Smooth muscle cell (in vitro differentiated cells): Measurements from ENCODE around the gene PERCC1. TPM values are rescaled to one million over a fixed set of nuclear protein-coding genes. Genes with fewer than 3 reads are reported as not detected.

ENCODE experiments used
- DNase-seq: peaks from one replicate; lab custom pipeline; 2025; ENCODE audit not compliant: unreplicated experiment; lab: John Stamatoyannopoulos, UW
- H2AFZ ChIP-seq: fragments of 200-600 bp; sonication (generic); 2 replicates; pipeline ENCODE4 v1.6.0; 2016; ENCODE audit warnings: antibody characterized with exemption, low read depth, mild to moderate bottlenecking
- H3F3A ChIP-seq: fragments of 200-600 bp; sonication (generic); 2 replicates; pipeline ENCODE4 v1.6.0; 2017; ENCODE audit warnings: antibody characterized with exemption, low read depth
- H3K27ac ChIP-seq: fragments of 200-600 bp; sonication (generic); 2 replicates; pipeline ENCODE4 v1.5.1; 2016; ENCODE audit warnings: low read depth, mild to moderate bottlenecking
- H3K27me3 ChIP-seq: fragments of 200-600 bp; sonication (generic); 2 replicates; pipeline ENCODE4 v1.6.1; 2016; ENCODE audit warnings: low read depth, mild to moderate bottlenecking
- H3K36me3 ChIP-seq: fragments of 200-600 bp; sonication (generic); 2 replicates; pipeline ENCODE4 v1.5.1; 2016; ENCODE audit warnings: low read depth
- H3K4me1 ChIP-seq: fragments of 200-600 bp; sonication (generic); 2 replicates; pipeline ENCODE4 v1.5.1; 2016; ENCODE audit warnings: low read depth
- H3K4me2 ChIP-seq: fragments of 200-600 bp; sonication (generic); 2 replicates; pipeline ENCODE4 v1.6.0; 2016; ENCODE audit warnings: mild to moderate bottlenecking
- H3K4me3 ChIP-seq: fragments of 200-600 bp; sonication (generic); 2 replicates; pipeline ENCODE4 v1.5.1; 2016; ENCODE audit warnings: mild to moderate bottlenecking
- H3K79me2 ChIP-seq: fragments of 200-600 bp; sonication (generic); 2 replicates; pipeline ENCODE4 v1.6.0; 2016; ENCODE audit warnings: low read depth, mild to moderate bottlenecking
- H3K9ac ChIP-seq: fragments of 200-600 bp; sonication (generic); 2 replicates; pipeline ENCODE4 v1.6.0; 2016; ENCODE audit warnings: low read depth
- H3K9me3 ChIP-seq: fragments of 200-600 bp; sonication (generic); replicated peaks from 2 replicates; pipeline ENCODE4 v1.5.1; 2016; ENCODE audit warnings: low read depth
- H4K20me1 ChIP-seq: fragments of 200-600 bp; sonication (generic); 2 replicates; pipeline ENCODE4 v1.6.0; 2016; ENCODE audit warnings: low read depth
- CTCF ChIP-seq: fragments of 200-600 bp; sonication (generic); IDR thresholded peaks from 2 replicates; pipeline ENCODE4 v1.5.1; 2017; ENCODE audit warnings: borderline replicate concordance, mild to moderate bottlenecking, antibody characterized with exemption; ENCODE audit not compliant: insufficient read depth, poor library complexity, severe bottlenecking
- WGBS: methylation state at CpG from one replicate; pipeline ENCODE4 v1.1.7; 2016; ENCODE audit warnings: low lambda C conversion rate; 5-methylcytosine and 5-hydroxymethylcytosine counted together
- polyA plus RNA-seq: library from polyadenylated mRNA; unstranded; fragments of >200 nt; fragmentation: Nextera tagmentation; extraction: Ambion mirVana; gene quantifications from 2 replicates; pipeline ENCODE4 v1.2.1, GENCODE V29; 2016
- total RNA-seq: library from RNA; depleted of rRNA; stranded (reverse); fragments of >200 nt; gene quantifications from 2 replicates; pipeline ENCODE4 v1.2.3, GENCODE V29; 2014

PERCC1 gene
- total and polyA plus RNA-seq, 2 experiments from 2014 or later: not detected

DNA sequence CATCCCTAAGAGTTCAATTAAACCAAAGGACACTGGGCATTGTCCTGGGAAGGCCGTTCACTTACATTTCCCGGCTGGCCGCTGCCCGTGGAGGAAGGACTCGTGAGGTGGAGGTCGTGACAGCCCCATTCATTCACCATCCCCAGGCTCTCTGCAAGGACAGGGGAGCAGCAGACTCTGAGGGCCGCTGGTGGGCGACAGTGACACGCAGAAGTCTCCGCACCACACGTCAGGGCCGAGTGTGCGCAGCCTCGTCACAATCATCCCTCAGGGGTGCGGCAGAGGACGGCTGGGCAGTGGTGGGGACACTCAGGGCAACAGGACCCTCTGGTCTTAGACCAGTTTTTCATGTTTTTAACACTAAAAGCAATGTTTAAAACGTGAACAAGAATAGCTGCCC is 38.1 kb upstream of the PERCC1 start:
- 96% methylated on average over 17 of the region's 17 CpGs for WGBS
- Histone ChIP-seq H3K79me2 (no peaks in the 10 kb centered on the region), H2AFZ (no peak overlapping the region), H3K4me3 (no peak overlapping the region), H3K27me3 (no peaks in the 10 kb centered on the region), H3F3A (no peaks in the 10 kb centered on the region), H4K20me1 (no peaks in the 10 kb centered on the region), H3K27ac (no peak overlapping the region), H3K36me3 (no peaks in the 10 kb centered on the region), H3K9ac (no peak overlapping the region), H3K4me1 (no peaks in the 10 kb centered on the region), H3K4me2 (no peak overlapping the region), H3K9me3 (no peaks in the 10 kb centered on the region)
- no peak for DNase-seq
- no peak for TF ChIP-seq CTCF

DNA sequence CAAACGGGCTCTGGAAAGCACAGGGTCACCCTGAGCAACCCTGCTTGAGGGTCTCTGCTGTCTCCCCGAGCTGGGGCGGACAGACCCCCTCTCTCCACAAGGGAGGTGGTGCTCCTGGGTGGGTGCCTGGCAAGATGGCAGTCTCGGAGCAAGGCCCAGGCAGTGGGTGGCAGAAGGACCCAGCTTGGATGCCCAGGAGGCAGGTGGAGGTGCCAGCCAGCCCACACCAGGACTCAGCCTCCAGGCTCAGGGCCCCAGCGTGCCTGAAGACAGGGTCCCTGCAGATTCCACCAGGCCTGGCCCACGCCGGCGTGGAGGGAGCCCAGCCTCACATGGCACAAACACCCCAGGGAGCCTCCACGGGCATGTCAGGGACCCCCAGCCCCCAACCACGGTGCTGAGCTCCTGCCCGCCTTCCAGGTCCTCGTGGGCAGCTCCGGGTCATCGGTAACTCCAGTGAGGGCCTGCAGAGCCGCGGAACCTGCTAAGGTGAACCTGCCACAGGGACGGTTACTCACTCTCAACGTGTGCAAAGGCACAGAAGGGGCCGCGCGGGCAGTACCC is 37.2 kb upstream of the PERCC1 start:
- no peak for DNase-seq
- Histone ChIP-seq H3K4me1 (no peaks in the 10 kb centered on the region), H3F3A (no peaks in the 10 kb centered on the region), H3K27me3 (no peaks in the 10 kb centered on the region), H3K4me3 (no peak overlapping the region), H3K36me3 (no peaks in the 10 kb centered on the region), H3K4me2 (no peak overlapping the region), H3K79me2 (no peaks in the 10 kb centered on the region), H3K9ac (no peak overlapping the region), H2AFZ (no peak overlapping the region), H4K20me1 (no peaks in the 10 kb centered on the region), H3K9me3 (no peaks in the 10 kb centered on the region), H3K27ac (no peak overlapping the region)
- WGBS: 97% methylated on average over 21 of the region's 21 CpGs
- no peak for TF ChIP-seq CTCF

- H3K4me2 ChIP-seq: no peak overlapping the region
- 93% methylated on average over 19 of the region's 19 CpGs for WGBS
Measured at GRCh38 chr16:1394367-1394951, 36.4 kb upstream of the PERCC1 start.

More at GRCh38 chr16:1394367-1394951, 36.4 kb upstream of the PERCC1 start:
- no peak for TF ChIP-seq CTCF
- Histone ChIP-seq H3K4me1 (no peaks in the 10 kb centered on the region), H3K9me3 (no peaks in the 10 kb centered on the region), H3K36me3 (no peaks in the 10 kb centered on the region), H3K79me2 (no peaks in the 10 kb centered on the region), H3K27me3 (no peaks in the 10 kb centered on the region), H3K27ac (no peak overlapping the region), H3K9ac (no peak overlapping the region), H3F3A (no peaks in the 10 kb centered on the region), H3K4me3 (no peak overlapping the region), H4K20me1 (no peaks in the 10 kb centered on the region), H2AFZ (no peak overlapping the region)
- no peak for DNase-seq
